Mononuclear cell (primary cell): ENCODE data around the gene YIPF4. TPM values are rescaled to one million over a fixed set of nuclear protein-coding genes. Genes with fewer than 3 reads are reported as not detected.

Experiments used
- total RNA-seq: library from RNA; depleted of rRNA; stranded (reverse); fragments of >200 nt; gene quantifications from one replicate; pipeline ENCODE4 v1.2.3, GENCODE V29; 2012

Gene YIPF4
- total RNA-seq, 1 donor: 15.3 TPM

Other genes starting within 250 kb of the YIPF4 start
- 9.3 TPM for gene DPY30, start 238.1 kb upstream of the YIPF4 start, total RNA-seq
- 47.3 TPM for gene SPAST, start 214.3 kb upstream of the YIPF4 start, total RNA-seq
- gene SLC30A6, start 112.0 kb upstream of the YIPF4 start, total RNA-seq: 8.5 TPM
- 3.0 TPM for gene NLRC4, start 13.0 kb upstream of the YIPF4 start, total RNA-seq
- 298 TPM for gene BIRC6, start 79.1 kb downstream of the YIPF4 start, total RNA-seq